BE2C (cell line): Measurements from ENCODE around the gene ATAD3B.
"Not testable (repeated sequence)": the region's sequence is repeated elsewhere in the genome, so short reads cannot be mapped to it uniquely, and the experiment has no call there.

Experiments
- DNase-seq: peaks from one replicate; pipeline ENCODE4 v3.0.0-alpha.2; 2020
- H3K27me3 ChIP-seq: fragments of 250-450 bp; sonication (Bioruptor Pico); 2 replicates; pipeline ENCODE4 v1.5.1; 2020; ENCODE audit warnings: mild to moderate bottlenecking
- H3K36me3 ChIP-seq: fragments of 250-450 bp; sonication (Bioruptor Pico); 2 replicates; pipeline ENCODE4 v1.5.1; 2020; ENCODE audit warnings: mild to moderate bottlenecking
- H3K4me1 ChIP-seq: fragments of 250-450 bp; sonication (Bioruptor Pico); 2 replicates; pipeline ENCODE4 v1.5.1; 2020
- H3K4me3 ChIP-seq: 2 replicates; pipeline ENCODE4 v1.5.1; 2011; ENCODE audit warnings: low read depth, low read length
- H3K9me3 ChIP-seq: fragments of 250-450 bp; sonication (Bioruptor Pico); 2 replicates; pipeline ENCODE4 v1.5.1; 2020
- CTCF ChIP-seq: IDR thresholded peaks from 2 replicates; pipeline ENCODE4 v1.5.1; 2012; ENCODE audit warnings: mild to moderate bottlenecking, low read depth, low read length

Gene ATAD3B

GRCh38 chr1:1477206-1477605, 5.6 kb downstream of the ATAD3B start:
- TF ChIP-seq CTCF = no peak
- Histone ChIP-seq H3K27me3 (no peaks in the 10 kb centered on the region), H3K9me3 (no peaks in the 10 kb centered on the region), H3K4me1 (peaks cover 4% of the 10 kb centered on the region), H3K4me3 (no peak overlapping the region), H3K36me3 (peaks cover 57% of the 10 kb centered on the region)
- no peak for DNase-seq

GRCh38 chr1:1479547-1480487, 8.3 kb downstream of the ATAD3B start:
- no peaks in the 10 kb centered on the region for H3K27me3 ChIP-seq
- no peaks in the 10 kb centered on the region for H3K9me3 ChIP-seq
- H3K36me3 ChIP-seq = peaks cover 61% of the 10 kb centered on the region
- no peak for DNase-seq
- H3K4me1 ChIP-seq = no peaks in the 10 kb centered on the region
- TF ChIP-seq CTCF = no peak
- no peak overlapping the region for H3K4me3 ChIP-seq

- not testable (repeated sequence) for H3K4me3 ChIP-seq, H3K4me1 ChIP-seq, DNase-seq, H3K27me3 ChIP-seq, H3K9me3 ChIP-seq
- peaks cover 62% of the 10 kb centered on the region for H3K36me3 ChIP-seq
Observed at GRCh38 chr1:1480488-1480867, 8.9 kb downstream of the ATAD3B start.

GRCh38 chr1:1481811-1482210, 10.2 kb downstream of the ATAD3B start:
- not testable (repeated sequence) for DNase-seq, H3K27me3 ChIP-seq, H3K9me3 ChIP-seq, H3K4me3 ChIP-seq, H3K4me1 ChIP-seq
- peaks cover 61% of the 10 kb centered on the region for H3K36me3 ChIP-seq

GRCh38 chr1:1482856-1483255, 11.3 kb downstream of the ATAD3B start:
- no peaks in the 10 kb centered on the region for H3K4me1 ChIP-seq
- H3K27me3 ChIP-seq = no peaks in the 10 kb centered on the region
- H3K36me3 ChIP-seq = peaks cover 61% of the 10 kb centered on the region
- DNase-seq = no peak
- TF ChIP-seq CTCF = no peak
- no peaks in the 10 kb centered on the region for H3K9me3 ChIP-seq
- no peak overlapping the region for H3K4me3 ChIP-seq

- no peak for DNase-seq
- no peaks in the 10 kb centered on the region for H3K27me3 ChIP-seq
- peaks cover 62% of the 10 kb centered on the region for H3K36me3 ChIP-seq
- TF ChIP-seq CTCF = no peak
- no peak overlapping the region for H3K4me3 ChIP-seq
- no peaks in the 10 kb centered on the region for H3K9me3 ChIP-seq
- no peaks in the 10 kb centered on the region for H3K4me1 ChIP-seq
Observed at GRCh38 chr1:1483714-1484113, 12.1 kb downstream of the ATAD3B start.

- peaks cover 62% of the 10 kb centered on the region for H3K36me3 ChIP-seq
- not testable (repeated sequence) for DNase-seq, H3K9me3 ChIP-seq
Observed at GRCh38 chr1:1484976-1485750, 13.6 kb downstream of the ATAD3B start.

GRCh38 chr1:1485755-1486317, 14.3 kb downstream of the ATAD3B start:
- H3K4me1 ChIP-seq, H3K27me3 ChIP-seq, H3K4me3 ChIP-seq, DNase-seq, H3K9me3 ChIP-seq: not testable (repeated sequence)
- H3K36me3 ChIP-seq = peaks cover 63% of the 10 kb centered on the region

More at GRCh38 chr1:1484976-1485750, 13.6 kb downstream of the ATAD3B start:
- not testable (repeated sequence) for H3K27me3 ChIP-seq, H3K4me1 ChIP-seq, H3K4me3 ChIP-seq
